ENCODE measurements around the gene MRPL43.

Gene MRPL43

DNA sequence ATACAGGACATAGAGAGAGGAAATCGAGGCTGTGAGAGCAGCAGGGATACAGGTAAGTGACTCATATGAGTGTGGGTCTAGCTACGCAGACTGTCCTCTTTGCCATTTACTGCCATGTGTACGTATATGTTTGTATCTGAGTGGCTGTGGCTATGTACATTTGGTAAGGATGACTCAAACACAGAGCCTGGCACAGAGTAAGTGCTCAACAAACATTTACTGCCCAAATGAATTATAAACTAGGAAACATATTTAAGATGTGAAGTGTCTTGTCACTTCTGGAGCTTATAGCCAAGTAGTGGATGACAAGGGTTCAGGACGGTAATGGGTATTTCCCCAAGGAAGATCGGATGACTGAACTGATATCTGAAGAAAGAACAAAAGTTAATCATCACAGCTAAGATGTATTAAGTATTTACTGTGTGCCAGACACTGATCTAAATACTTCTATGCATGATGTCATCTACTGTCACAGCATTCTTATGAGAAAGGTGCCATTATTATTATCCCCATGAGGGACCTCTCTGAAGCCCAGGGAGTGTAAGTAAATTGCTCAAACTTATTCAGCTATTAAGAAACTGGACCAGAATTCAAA lies 6.0 kb downstream of the MRPL43 start:
- Histone ChIP-seq H3K27me3 (ENCODE audit: low read depth, low read length) (no peaks in the 10 kb centered on the region), H3K79me2 (ENCODE audit: low read length) (peaks cover 5% of the 10 kb centered on the region), H3K9me3 (ENCODE audit: insufficient read depth, low read length) (no peaks in the 10 kb centered on the region), H3K4me3 (ENCODE audit: low read length) (no peak overlapping the region), H3K36me3 (replicated peaks; ENCODE audit: low read depth, low read length) (no peaks in the 10 kb centered on the region), H3K27ac (ENCODE audit: low read length) (no peak overlapping the region), H4K20me1 (ENCODE audit: insufficient read depth, low read length) (no peaks in the 10 kb centered on the region), H3K9ac (ENCODE audit: low read length) (no peak overlapping the region), H3K4me1 (ENCODE audit: low read length) (peaks cover 5% of the 10 kb centered on the region), H3K4me2 (ENCODE audit: low read length) (no peak overlapping the region), H2AFZ (ENCODE audit: low read depth, low read length) (no peak overlapping the region)
- TF ChIP-seq, protein P1, sequence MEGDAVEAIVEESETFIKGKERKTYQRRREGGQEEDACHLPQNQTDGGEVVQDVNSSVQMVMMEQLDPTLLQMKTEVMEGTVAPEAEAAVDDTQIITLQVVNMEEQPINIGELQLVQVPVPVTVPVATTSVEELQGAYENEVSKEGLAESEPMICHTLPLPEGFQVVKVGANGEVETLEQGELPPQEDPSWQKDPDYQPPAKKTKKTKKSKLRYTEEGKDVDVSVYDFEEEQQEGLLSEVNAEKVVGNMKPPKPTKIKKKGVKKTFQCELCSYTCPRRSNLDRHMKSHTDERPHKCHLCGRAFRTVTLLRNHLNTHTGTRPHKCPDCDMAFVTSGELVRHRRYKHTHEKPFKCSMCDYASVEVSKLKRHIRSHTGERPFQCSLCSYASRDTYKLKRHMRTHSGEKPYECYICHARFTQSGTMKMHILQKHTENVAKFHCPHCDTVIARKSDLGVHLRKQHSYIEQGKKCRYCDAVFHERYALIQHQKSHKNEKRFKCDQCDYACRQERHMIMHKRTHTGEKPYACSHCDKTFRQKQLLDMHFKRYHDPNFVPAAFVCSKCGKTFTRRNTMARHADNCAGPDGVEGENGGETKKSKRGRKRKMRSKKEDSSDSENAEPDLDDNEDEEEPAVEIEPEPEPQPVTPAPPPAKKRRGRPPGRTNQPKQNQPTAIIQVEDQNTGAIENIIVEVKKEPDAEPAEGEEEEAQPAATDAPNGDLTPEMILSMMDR (IDR thresholded peaks at IDR 0.05; ENCODE audit: low read depth, low read length): no peak
- TF ChIP-seq EZH2phosphoT487 (IDR thresholded peaks at IDR 0.05; ENCODE audit: low read depth): no peak

DNA sequence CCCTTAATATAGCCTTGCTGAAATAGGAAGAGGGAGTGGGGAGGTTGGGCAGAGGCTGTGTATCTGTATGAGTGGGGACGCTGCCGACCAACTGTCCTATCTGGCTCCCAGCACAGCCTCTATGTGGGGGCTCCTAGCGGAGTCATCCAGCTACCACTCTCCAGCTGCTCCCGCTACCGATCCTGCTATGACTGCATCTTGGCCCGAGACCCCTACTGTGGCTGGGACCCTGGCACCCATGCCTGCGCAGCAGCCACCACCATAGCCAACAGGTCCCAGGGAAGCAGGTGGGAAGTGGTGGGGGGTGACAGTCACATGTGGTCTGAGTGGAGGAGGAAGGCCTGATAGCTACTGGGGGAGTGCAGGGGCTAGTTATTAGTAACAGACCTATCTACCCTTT lies 6.6 kb downstream of the MRPL43 start:
- H3K4me2 ChIP-seq (ENCODE audit: low read length): no peak overlapping the region
- H3K27me3 ChIP-seq (ENCODE audit: low read depth, low read length): no peaks in the 10 kb centered on the region
- no peak overlapping the region for H3K27ac ChIP-seq (ENCODE audit: low read length)
- peaks cover 2% of the 10 kb centered on the region; the same call in 1 of the 2 replicates for H3K4me1 ChIP-seq (ENCODE audit: low read length)
- H3K9ac ChIP-seq (ENCODE audit: low read length): no peak overlapping the region
- no peaks in the 10 kb centered on the region for H3K9me3 ChIP-seq (ENCODE audit: insufficient read depth, low read length)
- TF ChIP-seq, protein P1 (IDR thresholded peaks at IDR 0.05; ENCODE audit: low read depth, low read length): no peak
- TF ChIP-seq EZH2phosphoT487 (IDR thresholded peaks at IDR 0.05; ENCODE audit: low read depth): no peak
- no peaks in the 10 kb centered on the region for H4K20me1 ChIP-seq (ENCODE audit: insufficient read depth, low read length)
- no peak overlapping the region for H2AFZ ChIP-seq (ENCODE audit: low read depth, low read length)
- no peaks in the 10 kb centered on the region for H3K79me2 ChIP-seq (ENCODE audit: low read length)
- no peaks in the 10 kb centered on the region for H3K36me3 ChIP-seq (replicated peaks; ENCODE audit: low read depth, low read length)
- H3K4me3 ChIP-seq (ENCODE audit: low read length): no peak overlapping the region

DNA sequence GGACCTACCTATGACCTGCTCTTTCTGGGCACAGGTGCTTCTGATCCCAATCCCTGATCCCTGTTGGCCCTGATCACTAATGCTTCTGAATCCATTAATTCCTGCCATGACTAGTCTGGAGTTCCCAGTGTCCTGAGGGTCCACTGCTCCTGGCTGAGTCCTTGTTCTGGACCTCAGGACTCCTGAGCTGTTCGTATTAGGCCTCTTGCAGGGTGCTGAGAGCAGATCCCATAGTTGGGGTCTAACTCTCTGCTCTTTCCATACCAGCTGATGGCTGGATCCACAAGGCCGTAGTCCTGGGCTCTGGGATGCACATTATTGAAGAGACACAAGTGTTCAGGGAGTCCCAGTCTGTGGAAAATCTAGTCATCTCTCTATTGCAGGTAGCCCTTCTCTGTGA lies 7.0 kb downstream of the MRPL43 start:
- Histone ChIP-seq H3K9ac (ENCODE audit: low read length) (no peak overlapping the region), H4K20me1 (ENCODE audit: insufficient read depth, low read length) (no peaks in the 10 kb centered on the region), H3K4me1 (ENCODE audit: low read length) (no peaks in the 10 kb centered on the region), H3K4me3 (ENCODE audit: low read length) (no peak overlapping the region), H3K9me3 (ENCODE audit: insufficient read depth, low read length) (no peaks in the 10 kb centered on the region), H3K4me2 (ENCODE audit: low read length) (no peak overlapping the region), H3K27me3 (ENCODE audit: low read depth, low read length) (no peaks in the 10 kb centered on the region), H2AFZ (ENCODE audit: low read depth, low read length) (no peak overlapping the region), H3K27ac (ENCODE audit: low read length) (no peak overlapping the region), H3K36me3 (replicated peaks; ENCODE audit: low read depth, low read length) (no peaks in the 10 kb centered on the region), H3K79me2 (ENCODE audit: low read length) (no peaks in the 10 kb centered on the region)
- TF ChIP-seq, protein P1 (IDR thresholded peaks at IDR 0.05; ENCODE audit: low read depth, low read length): no peak
- TF ChIP-seq EZH2phosphoT487 (IDR thresholded peaks at IDR 0.05; ENCODE audit: low read depth): no peak

- H3K27ac ChIP-seq (ENCODE audit: low read length): no peak overlapping the region
- H4K20me1 ChIP-seq (ENCODE audit: insufficient read depth, low read length): no peaks in the 10 kb centered on the region
- no peaks in the 10 kb centered on the region for H3K79me2 ChIP-seq (ENCODE audit: low read length)
- no peaks in the 10 kb centered on the region for H3K27me3 ChIP-seq (ENCODE audit: low read depth, low read length)
- H3K4me1 ChIP-seq (ENCODE audit: low read length): no peaks in the 10 kb centered on the region
- TF ChIP-seq, protein P1 (IDR thresholded peaks at IDR 0.05; ENCODE audit: low read depth, low read length): no peak
- no peak for TF ChIP-seq EZH2phosphoT487 (IDR thresholded peaks at IDR 0.05; ENCODE audit: low read depth)
- no peaks in the 10 kb centered on the region for H3K9me3 ChIP-seq (ENCODE audit: insufficient read depth, low read length)
- no peak overlapping the region for H3K9ac ChIP-seq (ENCODE audit: low read length)
- H3K36me3 ChIP-seq (replicated peaks; ENCODE audit: low read depth, low read length): no peaks in the 10 kb centered on the region
- no peak overlapping the region for H2AFZ ChIP-seq (ENCODE audit: low read depth, low read length)
- no peak overlapping the region for H3K4me2 ChIP-seq (ENCODE audit: low read length)
- H3K4me3 ChIP-seq (ENCODE audit: low read length): no peak overlapping the region
These were observed 7.5 kb downstream of the MRPL43 start for GRCh38 chr10:100979791-100980272.
